WTC11 (cell line): ENCODE results near the gene GALNT18. TPM values are rescaled to one million over a fixed set of nuclear protein-coding genes. Genes with fewer than 3 reads are reported as not detected.

Source experiments
- ATAC-seq: fragments of 200-7000 bp; cut with Tn5 transposase; 2 replicates; pipeline ENCODE4 v1.10.0; 2021; ENCODE audit warnings: mild to moderate bottlenecking, moderate library complexity
- CTCF ChIA-PET: fragments of 300-600 bp; sonication (Branson Sonifier 250); formaldehyde crosslinking; loops from one replicate; lab custom pipeline; 2021; ENCODE audit warnings: antibody characterized with exemption; lab: Charles Lee
- POLR2A ChIA-PET: fragments of 350-600 bp; sonication (Branson Sonifier 250); formaldehyde crosslinking; loops from one replicate; lab custom pipeline; 2021; ENCODE audit warnings: antibody characterized with exemption; lab: Charles Lee
- DNase-seq: peaks from one replicate; pipeline ENCODE4 v3.0.0; 2021; ENCODE audit warnings: low spot score
- H3K27ac Mint-ChIP-seq: 2 replicates; pipeline ENCODE4 v1.8.0; 2021; ENCODE audit warnings: mixed read lengths
- H3K27me3 Mint-ChIP-seq: 2 replicates; pipeline ENCODE4 v1.8.0; 2021; ENCODE audit warnings: low read depth, mild to moderate bottlenecking, moderate library complexity, mixed read lengths
- H3K36me3 Mint-ChIP-seq: 2 replicates; pipeline ENCODE4 v1.8.0; 2021; ENCODE audit warnings: mixed read lengths
- H3K4me1 Mint-ChIP-seq: 2 replicates; pipeline ENCODE4 v1.8.0; 2022; ENCODE audit warnings: mixed read lengths
- H3K4me3 Mint-ChIP-seq: 2 replicates; pipeline ENCODE4 v1.8.0; 2021; ENCODE audit warnings: mild to moderate bottlenecking, moderate library complexity, mixed read lengths
- H3K9me3 Mint-ChIP-seq: 2 replicates; pipeline ENCODE4 v1.8.0; 2021; ENCODE audit warnings: mixed read lengths
- FOXJ3 ChIP-seq: sonication (generic); formaldehyde crosslinking; IDR thresholded peaks from 2 replicates; pipeline ENCODE4 v1.9.0; 2021; ENCODE audit warnings: missing genetic modification reagents, mild to moderate bottlenecking, borderline replicate concordance
- FOXP4 ChIP-seq: sonication (generic); formaldehyde crosslinking; IDR thresholded peaks from 2 replicates; pipeline ENCODE4 v1.8.0; 2022; ENCODE audit warnings: mild to moderate bottlenecking, missing genetic modification reagents
- HMGA2 ChIP-seq: fragments of 250-450 bp; sonication (Bioruptor Pico); IDR thresholded peaks from 2 replicates; pipeline ENCODE4 v1.4.0; 2021; ENCODE audit warnings: mild to moderate bottlenecking, moderate library complexity
- JAZF1 ChIP-seq: fragments of 250-450 bp; sonication (Bioruptor Pico); IDR thresholded peaks from 2 replicates; pipeline ENCODE4 v1.9.0; 2021; ENCODE audit warnings: moderate library complexity, mild to moderate bottlenecking, inconsistent platforms
- JUN ChIP-seq: sonication (generic); formaldehyde crosslinking; IDR thresholded peaks from 2 replicates; pipeline ENCODE4 v1.8.0; 2023; ENCODE audit warnings: mild to moderate bottlenecking, missing genetic modification reagents
- MAX ChIP-seq: sonication (generic); formaldehyde crosslinking; IDR thresholded peaks from 2 replicates; pipeline ENCODE4 v1.8.0; 2022; ENCODE audit warnings: mild to moderate bottlenecking, missing genetic modification reagents
- NFATC4 ChIP-seq: fragments of 250-450 bp; sonication (Bioruptor Pico); IDR thresholded peaks from 2 replicates; pipeline ENCODE4 v1.9.0; 2021; ENCODE audit warnings: mild to moderate bottlenecking
- PREB ChIP-seq: sonication (generic); formaldehyde crosslinking; IDR thresholded peaks from 2 replicates; pipeline ENCODE4 v1.8.1; 2022; ENCODE audit warnings: mild to moderate bottlenecking, missing genetic modification reagents, moderate library complexity, borderline replicate concordance
- TEAD1 ChIP-seq: sonication (generic); formaldehyde crosslinking; IDR thresholded peaks from 2 replicates; pipeline ENCODE4 v1.8.0; 2022; ENCODE audit warnings: mild to moderate bottlenecking, missing genetic modification reagents
- ZBTB43 ChIP-seq: sonication (generic); formaldehyde crosslinking; IDR thresholded peaks from 2 replicates; pipeline ENCODE4 v1.8.1; 2023; ENCODE audit warnings: mild to moderate bottlenecking, missing genetic modification reagents
- ZNF232 ChIP-seq: sonication (generic); formaldehyde crosslinking; IDR thresholded peaks from 2 replicates; pipeline ENCODE4 v1.8.0; 2022; ENCODE audit warnings: mild to moderate bottlenecking, missing genetic modification reagents
- ZNF396 ChIP-seq: fragments of 250-450 bp; sonication (Bioruptor Pico); IDR thresholded peaks from 2 replicates; pipeline ENCODE4 v1.8.0; 2021; ENCODE audit warnings: mild to moderate bottlenecking, moderate library complexity, borderline replicate concordance
- ZNF512 ChIP-seq: sonication (generic); formaldehyde crosslinking; IDR thresholded peaks from 2 replicates; pipeline ENCODE4 v1.8.1; 2022; ENCODE audit warnings: missing genetic modification reagents, borderline replicate concordance
- ZNF532 ChIP-seq: fragments of 250-450 bp; sonication (Bioruptor Pico); IDR thresholded peaks from 2 replicates; pipeline ENCODE4 v1.9.0; 2021; ENCODE audit warnings: mild to moderate bottlenecking, borderline replicate concordance
- total RNA-seq: library from RNA; stranded (reverse); gene quantifications from 3 replicates; pipeline ENCODE4 v1.2.3, GENCODE V29; 2021

The GALNT18 gene
- total RNA-seq, 1 experiment from 2014 or later = 5.0 TPM

- ATAC-seq (no peak), DNase-seq (no peak)
- Mint-ChIP-seq H3K9me3 (no peaks in the 10 kb centered on the region), H3K36me3 (no peaks in the 10 kb centered on the region), H3K4me1 (peaks cover 23% of the 10 kb centered on the region), H3K27me3 (no peaks in the 10 kb centered on the region), H3K27ac (no peak overlapping the region), H3K4me3 (no peak overlapping the region)
- TF ChIP-seq ZNF512 (CRISPR knock-in tag) (no peak), TEAD1 (no peak), ZNF396 (CRISPR knock-in tag) (no peak), ZBTB43 (CRISPR knock-in tag) (no peak), ZNF532 (CRISPR knock-in tag) (no peak)
- ChIA-PET POLR2A (interaction anchor here (0.6 kb wide), 1 partner anchor 213 kb away, joined by 5 read pairs; the partner anchor contains the start of gene GALNT18), CTCF (interaction anchor here (0.6 kb wide), 1 partner anchor 41 kb away, joined by 3 read pairs; no protein-coding TSS in a partner anchor)
These were observed 213.2 kb downstream of the GALNT18 start for GRCh38 chr11:11408436-11409221.

- ChIA-PET CTCF (interaction anchor here (0.6 kb wide), 1 partner anchor 40 kb away, joined by 3 read pairs; no protein-coding TSS in a partner anchor), POLR2A (interaction anchor here (0.6 kb wide), 1 partner anchor 247 kb away, joined by 5 read pairs; no protein-coding TSS in a partner anchor)
- H3K27ac Mint-ChIP-seq = no peak overlapping the region
- DNase-seq (no peak), ATAC-seq (no peak)
- H3K4me1 Mint-ChIP-seq = peaks cover 23% of the 10 kb centered on the region
- H3K27me3 Mint-ChIP-seq = no peaks in the 10 kb centered on the region
- H3K4me3 Mint-ChIP-seq = no peak overlapping the region
- H3K9me3 Mint-ChIP-seq = no peaks in the 10 kb centered on the region
- H3K36me3 Mint-ChIP-seq = no peaks in the 10 kb centered on the region
- TF ChIP-seq FOXJ3 (CRISPR knock-in tag) = no peak
- TF ChIP-seq JUN (CRISPR knock-in tag) = no peak
- no peak for TF ChIP-seq ZNF532 (CRISPR knock-in tag)
- TF ChIP-seq PREB (CRISPR knock-in tag) = no peak
- no peak for TF ChIP-seq JAZF1 (CRISPR knock-in tag)
- no peak for TF ChIP-seq FOXP4 (CRISPR knock-in tag)
- no peak for TF ChIP-seq HMGA2 (CRISPR knock-in tag)
- TF ChIP-seq ZNF232 (CRISPR knock-in tag) = no peak
- TF ChIP-seq NFATC4 (CRISPR knock-in tag) = no peak
- no peak for TF ChIP-seq MAX (CRISPR knock-in tag)
These were observed 214.1 kb downstream of the GALNT18 start for GRCh38 chr11:11407763-11408084.
